Esophagus squamous epithelium (tissue), 5 donors: ENCODE data around the gene C19orf81. TPM values are rescaled to one million over a fixed set of nuclear protein-coding genes. Genes with fewer than 3 reads are reported as not detected.

Experiments used
- DNase-seq: peaks from one replicate; lab custom pipeline; 2025; lab: John Stamatoyannopoulos, UW
- H3K27ac ChIP-seq, 4 donors: fragments of 200-600 bp; sonication (generic); one replicate each; pipeline ENCODE4 v1.5.1; 2016 to 2019; ENCODE audit warnings: mild to moderate bottlenecking in 1 of 4
- H3K27me3 ChIP-seq, 4 donors: fragments of 200-600 bp; sonication (generic); 1 replicate in 3 of 4; 2 replicates in 1 of 4; pipeline versions ENCODE4 v1.5.1 to v1.6.0; 2017 to 2021; ENCODE audit warnings: antibody characterized with exemption in 1 of 4
- H3K36me3 ChIP-seq, 3 donors: fragments of 200-600 bp; sonication (generic); one replicate each; pipeline ENCODE4 v1.5.1; 2016 to 2019
- H3K4me1 ChIP-seq, 3 donors: fragments of 200-600 bp; sonication (generic); one replicate each; pipeline ENCODE4 v1.5.1; 2017 to 2019
- H3K4me3 ChIP-seq, 4 donors: fragments of 200-600 bp; sonication (generic); 1 replicate in 3 of 4; 2 replicates in 1 of 4; pipeline ENCODE4 v1.5.1; 2016 to 2019; ENCODE audit warnings: mild to moderate bottlenecking in 2 of 4, moderate library complexity in 1 of 4
- H3K9me3 ChIP-seq, 3 donors: fragments of 200-600 bp; sonication (generic); one replicate each; pipeline ENCODE4 v1.5.1; 2016 to 2019
- CTCF ChIP-seq, 6 experiments: fragments of 450-650 bp in 4 of 6; fragments of 200-600 bp in 2 of 6; sonication (generic) in 2 of 6; IDR thresholded peaks; one replicate each; pipeline ENCODE4 v1.5.1; 2016 to 2019; ENCODE audit warnings: antibody characterized with exemption in 6 of 6, mild to moderate bottlenecking in 4 of 6, moderate library complexity in 4 of 6
- POLR2A ChIP-seq, 4 donors: fragments of 450-650 bp; IDR thresholded peaks; one replicate each; pipeline ENCODE4 v1.6.1; 2017; ENCODE audit warnings: antibody characterized with exemption in 4 of 4, mild to moderate bottlenecking in 4 of 4, moderate library complexity in 3 of 4
- WGBS, 2 donors: methylation state at CpG; one replicate each; pipeline ENCODE4 v1.1.5; 2018; 5-methylcytosine and 5-hydroxymethylcytosine counted together
- intact Hi-C: fragments of 100-400 bp; cut with DNase I; formaldehyde crosslinking; loops from one replicate; pipeline ENCODE4 v1.15.0; 2022
- total RNA-seq, 4 donors: library from RNA; depleted of rRNA; stranded (reverse); fragments of >200 nt; gene quantifications; one replicate each; pipeline ENCODE4 v1.1.0, GENCODE V29; 2016
- donor health status: DM: yes; HTN: yes; CAD: no.

Gene C19orf81
- total RNA-seq, 4 donors from 2014 or later = not detected

GRCh38 chr19:50677636-50678035 lies 28.4 kb downstream of the C19orf81 start:
- no peak for TF ChIP-seq CTCF (IDR thresholded peaks at IDR 0.05)
- no peak for TF ChIP-seq POLR2A (IDR thresholded peaks at IDR 0.05)
- no peaks in the 10 kb centered on the region for H3K9me3 ChIP-seq
- no peak overlapping the region for H3K27ac ChIP-seq
- H3K27me3 ChIP-seq = peaks cover 0 to 78% (median 0%) of the 10 kb centered on the region in 4 donors
- 41 to 56% methylated on average over 4 to 5 of the region's 5 CpGs for WGBS, 2 donors
- no peak for DNase-seq
- H3K4me1 ChIP-seq = peaks cover 0 to 5% (median 0%) of the 10 kb centered on the region in 3 donors
- intact Hi-C loops = no loop called here
- no peaks in the 10 kb centered on the region for H3K36me3 ChIP-seq
- H3K4me3 ChIP-seq = no peak overlapping the region

- no peak for TF ChIP-seq POLR2A (IDR thresholded peaks at IDR 0.05)
- TF ChIP-seq CTCF (IDR thresholded peaks at IDR 0.05) = no peak
- Histone ChIP-seq H3K4me1 (peaks cover 0 to 5% (median 0%) of the 10 kb centered on the region in 3 donors), H3K27ac (no peak overlapping the region), H3K36me3 (no peaks in the 10 kb centered on the region), H3K27me3 (peaks cover 0 to 77% (median 0%) of the 10 kb centered on the region in 4 donors), H3K4me3 (no peak overlapping the region), H3K9me3 (no peaks in the 10 kb centered on the region)
- no peak for DNase-seq
- WGBS, 2 donors = 30 to 52% methylated on average over 3 of the region's 3 CpGs
- intact Hi-C loops = no loop called here
These were observed 29.1 kb downstream of the C19orf81 start for GRCh38 chr19:50678323-50678722.

GRCh38 chr19:50679177-50680125 lies 30.2 kb downstream of the C19orf81 start:
- Histone ChIP-seq H3K36me3 (no peaks in the 10 kb centered on the region), H3K4me3 (no peak overlapping the region), H3K27me3 (peaks cover 0 to 78% (median 0%) of the 10 kb centered on the region in 4 donors), H3K9me3 (no peaks in the 10 kb centered on the region), H3K27ac (no peak overlapping the region), H3K4me1 (peaks cover 0 to 5% (median 0%) of the 10 kb centered on the region in 3 donors)
- WGBS, 2 donors = 10 to 17% methylated on average over 18 to 19 of the region's 23 CpGs
- intact Hi-C loops = no loop called here
- DNase-seq = no peak
- TF ChIP-seq CTCF (IDR thresholded peaks at IDR 0.05) (no peak), POLR2A (IDR thresholded peaks at IDR 0.05) (no peak)

- Histone ChIP-seq H3K27me3 (peaks cover 0 to 91% (median 6%) of the 10 kb centered on the region in 4 donors), H3K4me1 (no peaks in the 10 kb centered on the region), H3K36me3 (no peaks in the 10 kb centered on the region), H3K4me3 (no peak overlapping the region), H3K9me3 (no peaks in the 10 kb centered on the region), H3K27ac (no peak overlapping the region)
- TF ChIP-seq POLR2A (IDR thresholded peaks at IDR 0.05) (no peak), CTCF (IDR thresholded peaks at IDR 0.05) (no peak)
- WGBS, 2 donors = 22% methylated on average over 13 of the region's 50 CpGs; no CpG with 5 or more reads in 1 of the 2 donors
- intact Hi-C loops = no loop called here
- DNase-seq = no peak
These were observed 37.2 kb downstream of the C19orf81 start for GRCh38 chr19:50686310-50687032.
